NB4 (cell line): ENCODE data around the gene TRA2B.

Source experiments
- DNase-seq: peaks from one replicate; pipeline ENCODE4 v3.0.0; 2010; ENCODE audit warnings: low read depth
- H3K4me3 ChIP-seq: one replicate; pipeline ENCODE4 v1.5.1; 2011; ENCODE audit warnings: mild to moderate bottlenecking, low read depth, low read length, moderate library complexity
- MYC ChIP-seq: IDR thresholded peaks from 2 replicates; pipeline ENCODE4 v1.6.1; 2011; ENCODE audit warnings: low read depth, low read length
- POLR2A ChIP-seq: IDR thresholded peaks from 2 replicates; pipeline ENCODE4 v1.6.1; 2011; ENCODE audit warnings: mild to moderate bottlenecking; ENCODE audit not compliant: insufficient read length; ENCODE audit errors: extremely low read depth
- TF ChIP-seq, protein P1 (sequence below): IDR thresholded peaks from 2 replicates; pipeline ENCODE4 v1.6.1; 2011; ENCODE audit warnings: low read depth, low read length
- TF ChIP-seq, protein P2 (sequence below): IDR thresholded peaks from one replicate; pipeline ENCODE4 v1.5.1; 2012; ENCODE audit warnings: low read depth, low read length

Gene TRA2B

GRCh38 chr3:185948292-185948691, 10.5 kb upstream of the TRA2B start:
- DNase-seq: no peak
- TF ChIP-seq POLR2A (no peak), MYC (no peak)
- TF ChIP-seq, protein P1, sequence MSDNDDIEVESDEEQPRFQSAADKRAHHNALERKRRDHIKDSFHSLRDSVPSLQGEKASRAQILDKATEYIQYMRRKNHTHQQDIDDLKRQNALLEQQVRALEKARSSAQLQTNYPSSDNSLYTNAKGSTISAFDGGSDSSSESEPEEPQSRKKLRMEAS: no peak
- TF ChIP-seq, protein P2, sequence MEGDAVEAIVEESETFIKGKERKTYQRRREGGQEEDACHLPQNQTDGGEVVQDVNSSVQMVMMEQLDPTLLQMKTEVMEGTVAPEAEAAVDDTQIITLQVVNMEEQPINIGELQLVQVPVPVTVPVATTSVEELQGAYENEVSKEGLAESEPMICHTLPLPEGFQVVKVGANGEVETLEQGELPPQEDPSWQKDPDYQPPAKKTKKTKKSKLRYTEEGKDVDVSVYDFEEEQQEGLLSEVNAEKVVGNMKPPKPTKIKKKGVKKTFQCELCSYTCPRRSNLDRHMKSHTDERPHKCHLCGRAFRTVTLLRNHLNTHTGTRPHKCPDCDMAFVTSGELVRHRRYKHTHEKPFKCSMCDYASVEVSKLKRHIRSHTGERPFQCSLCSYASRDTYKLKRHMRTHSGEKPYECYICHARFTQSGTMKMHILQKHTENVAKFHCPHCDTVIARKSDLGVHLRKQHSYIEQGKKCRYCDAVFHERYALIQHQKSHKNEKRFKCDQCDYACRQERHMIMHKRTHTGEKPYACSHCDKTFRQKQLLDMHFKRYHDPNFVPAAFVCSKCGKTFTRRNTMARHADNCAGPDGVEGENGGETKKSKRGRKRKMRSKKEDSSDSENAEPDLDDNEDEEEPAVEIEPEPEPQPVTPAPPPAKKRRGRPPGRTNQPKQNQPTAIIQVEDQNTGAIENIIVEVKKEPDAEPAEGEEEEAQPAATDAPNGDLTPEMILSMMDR: no peak

GRCh38 chr3:185943760-185944106, 5.9 kb upstream of the TRA2B start:
- H3K4me3 ChIP-seq: no peak overlapping the region
- TF ChIP-seq MYC: no peak
- no peak for DNase-seq

More at GRCh38 chr3:185948292-185948691, 10.5 kb upstream of the TRA2B start:
- H3K4me3 ChIP-seq: no peak overlapping the region

GRCh38 chr3:185942907-185943759, 5.3 kb upstream of the TRA2B start:
- peak overlapping the region; percentile 39 for H3K4me3 ChIP-seq
- DNase-seq: peak; percentile 92
- TF ChIP-seq MYC: peak; percentile 39; the same call in 1 of the 2 replicates
- TF ChIP-seq, protein P2: peak; percentile 96
- TF ChIP-seq, protein P1: peak; percentile 49
- peak; percentile 24 for TF ChIP-seq POLR2A

GRCh38 chr3:185942396-185942795, 4.6 kb upstream of the TRA2B start:
- no peak overlapping the region for H3K4me3 ChIP-seq
- TF ChIP-seq MYC: no peak
- TF ChIP-seq, protein P1: no peak
- TF ChIP-seq, protein P2: no peak
- no peak for TF ChIP-seq POLR2A
- no peak for DNase-seq

GRCh38 chr3:185940951-185941350, 3.1 kb upstream of the TRA2B start:
- no peak for TF ChIP-seq MYC
- TF ChIP-seq, protein P2: no peak
- no peak overlapping the region for H3K4me3 ChIP-seq

GRCh38 chr3:185939721-185940120, 1.9 kb upstream of the TRA2B start:
- peak; percentile 62 for DNase-seq
- TF ChIP-seq, protein P2: no peak
- no peak for TF ChIP-seq MYC
- TF ChIP-seq, protein P1: no peak
- TF ChIP-seq POLR2A: no peak
- no peak overlapping the region for H3K4me3 ChIP-seq

More at GRCh38 chr3:185940951-185941350, 3.1 kb upstream of the TRA2B start:
- no peak for DNase-seq
